Left lung (tissue), 10 donors: Measurements from ENCODE around the gene CCDC146. TPM values are rescaled to one million over a fixed set of nuclear protein-coding genes. Genes with fewer than 3 reads are reported as not detected.

ENCODE experiments used
- ATAC-seq: fragments of 200-7000 bp; cut with Tn5 transposase; one replicate; pipeline ENCODE4 v1.9.1; 2020; ENCODE audit warnings: moderate library complexity
- DNase-seq, 4 donors: peaks; one replicate each; pipeline ENCODE4 v3.0.0-alpha.2; 2013 to 2020
- H3K27ac ChIP-seq, 2 donors: fragments of 200-600 bp; sonication (generic) in 1 of 2; one replicate each; pipeline versions ENCODE4 v1.5.0 to v1.8.0; 2020 to 2021
- H3K27me3 ChIP-seq, 2 donors: fragments of 200-600 bp; sonication (generic) in 1 of 2; one replicate each; pipeline versions ENCODE4 v1.5.0 to v1.8.0; 2020 to 2021
- H3K36me3 ChIP-seq, 2 donors: fragments of 200-600 bp; sonication (generic) in 1 of 2; one replicate each; pipeline versions ENCODE4 v1.5.0 to v1.8.0; 2020 to 2021
- H3K4me1 ChIP-seq, 2 donors: fragments of 200-600 bp; one replicate each; pipeline ENCODE4 v1.8.0; 2021
- H3K4me3 ChIP-seq, 2 donors: fragments of 200-600 bp; sonication (generic) in 1 of 2; one replicate each; pipeline versions ENCODE4 v1.5.0 to v1.8.0; 2020 to 2021; ENCODE audit warnings: mild to moderate bottlenecking in 1 of 2
- H3K9me3 ChIP-seq, 2 donors: fragments of 200-600 bp; sonication (generic) in 1 of 2; one replicate each; pipeline versions ENCODE4 v1.5.0 to v1.8.0; 2020 to 2021
- CTCF ChIP-seq, 2 donors: fragments of 200-600 bp; sonication (generic) in 1 of 2; IDR thresholded peaks; one replicate each; pipeline versions ENCODE4 v1.5.0 to v1.8.0; 2021; ENCODE audit warnings: antibody characterized with exemption in 2 of 2
- intact Hi-C, 2 donors: fragments of 100-400 bp; cut with DNase I; formaldehyde crosslinking; loops; one replicate each; pipeline versions ENCODE4 v1.11.2 to v1.14.2; 2022
- polyA plus RNA-seq, 6 donors: library from polyadenylated mRNA; unstranded; fragments of 120-200 nt; gene quantifications; one replicate each; pipeline ENCODE4 v1.2.1, GENCODE V29; 2013; ENCODE audit not compliant: insufficient read length in 6 of 6
- total RNA-seq, 2 donors: library from RNA; stranded (reverse); fragmentation: NEBNext Ultra II Directional; extraction: Animal tissue kit (Norgen Biotek cat#: 25700); gene quantifications; one replicate each; pipeline ENCODE4 v1.2.1, GENCODE V29; 2021
- donor health status: DM: no; HTN: yes; CAD: no.
- donor health status: DM: no; HTN: no; CAD: no.

CCDC146 gene
- total and polyA plus RNA-seq, 8 donors, result 3.9 to 29.8 (median 18.7) TPM

GRCh38 chr7:77185866-77186265 lies 63.5 kb downstream of the CCDC146 start:
- no peak for ATAC-seq
- peaks cover 0 to 43% of the 10 kb centered on the region in 2 donors for H3K4me1 ChIP-seq
- intact Hi-C loops, result no loop called here
- H3K27ac ChIP-seq, result no peak overlapping the region
- H3K27me3 ChIP-seq, result no peaks in the 10 kb centered on the region
- H3K4me3 ChIP-seq, result no peak overlapping the region
- DNase-seq, result no peak
- no peak for TF ChIP-seq CTCF (IDR thresholded peaks at IDR 0.05)
- no peaks in the 10 kb centered on the region for H3K36me3 ChIP-seq
- H3K9me3 ChIP-seq, result no peaks in the 10 kb centered on the region

- peaks cover 0 to 54% of the 10 kb centered on the region in 2 donors for H3K4me1 ChIP-seq
- no peak overlapping the region for H3K4me3 ChIP-seq
- no peak for TF ChIP-seq CTCF (IDR thresholded peaks at IDR 0.05)
- no peaks in the 10 kb centered on the region for H3K36me3 ChIP-seq
- DNase-seq, result peak in 1 of 4 donors; percentile 47
- ATAC-seq, result peak; percentile 44
- intact Hi-C loops, result no loop called here
- H3K9me3 ChIP-seq, result no peaks in the 10 kb centered on the region
- H3K27me3 ChIP-seq, result no peaks in the 10 kb centered on the region
- H3K27ac ChIP-seq, result peak overlapping the region in 1 of 2 donors; percentile 24
These were observed 66.5 kb downstream of the CCDC146 start for GRCh38 chr7:77188731-77189437.

GRCh38 chr7:77197141-77197540 lies 74.7 kb downstream of the CCDC146 start:
- Histone ChIP-seq H3K27ac (no peak overlapping the region), H3K4me1 (peaks cover 0 to 47% of the 10 kb centered on the region in 2 donors), H3K36me3 (no peaks in the 10 kb centered on the region), H3K4me3 (peak overlapping the region in 1 of 2 donors; percentile 32), H3K27me3 (no peaks in the 10 kb centered on the region), H3K9me3 (no peaks in the 10 kb centered on the region)
- no peak for TF ChIP-seq CTCF (IDR thresholded peaks at IDR 0.05)
- DNase-seq (no peak), ATAC-seq (no peak)
- intact Hi-C loops, result no loop called here

GRCh38 chr7:77199013-77199966 lies 76.9 kb downstream of the CCDC146 start, which contains the start of gene FGL2:
TSS of gene FGL2 (minus strand) at chr7:77199819. CDS start at chr7:77199793, 26 bp downstream.
- peak; percentile 92 for ATAC-seq
- intact Hi-C loops, result no loop called here
- H3K27me3 ChIP-seq, result no peaks in the 10 kb centered on the region
- no peaks in the 10 kb centered on the region for H3K36me3 ChIP-seq
- peak in 3 of 4 donors; percentile 36 to 83 (median 80) for DNase-seq
- peak within 1 kb of the TSS; percentile 15 to 32 for H3K4me3 ChIP-seq
- H3K27ac ChIP-seq, result peak within 1 kb of the TSS in 1 of 2 donors; percentile 60
- no peaks in the 10 kb centered on the region for H3K9me3 ChIP-seq
- H3K4me1 ChIP-seq, result peaks cover 0 to 30% of the 10 kb centered on the region in 2 donors
- no peak for TF ChIP-seq CTCF (IDR thresholded peaks at IDR 0.05)

- Histone ChIP-seq H3K36me3 (no peaks in the 10 kb centered on the region), H3K4me3 (peak overlapping the region in 1 of 2 donors; percentile 32), H3K4me1 (peaks cover 0 to 29% of the 10 kb centered on the region in 2 donors), H3K27me3 (no peaks in the 10 kb centered on the region), H3K27ac (peak overlapping the region in 1 of 2 donors; percentile 60), H3K9me3 (no peaks in the 10 kb centered on the region)
- TF ChIP-seq CTCF (IDR thresholded peaks at IDR 0.05), result no peak
- intact Hi-C loops, result no loop called here
- DNase-seq (no peak), ATAC-seq (no peak)
These were observed 78.1 kb downstream of the CCDC146 start for GRCh38 chr7:77200542-77200941.
